Inflammatory macrophage treated with lipopolysaccharide for 1 hour (primary cell): ENCODE measurements around the gene FAM13B.
"Not testable (repeated sequence)": the region's sequence is repeated elsewhere in the genome, so short reads cannot be mapped to it uniquely, and the experiment has no call there.

Experiments used
- DNase-seq, 2 donors: peaks; one replicate each; pipeline ENCODE4 v3.0.0-alpha.2; 2020 to 2022

The FAM13B gene

DNA sequence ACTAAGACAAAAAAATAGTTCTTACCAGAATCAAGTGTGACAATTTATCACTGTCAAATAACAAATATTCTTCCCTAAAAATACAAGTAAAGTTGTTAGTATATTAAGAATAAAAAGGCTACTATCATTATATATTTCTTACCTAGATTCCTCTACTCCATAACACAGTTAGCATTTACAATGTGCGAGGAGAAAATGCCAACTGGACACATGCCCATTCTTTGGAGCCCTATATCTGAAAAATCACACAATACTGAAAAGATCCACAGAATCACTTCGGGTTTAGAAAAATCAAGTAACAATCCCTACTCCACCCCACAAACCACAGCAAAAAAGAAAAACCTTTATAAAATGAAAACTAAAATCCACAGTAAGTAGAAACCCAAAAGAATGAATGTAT is 72.7 kb downstream of the FAM13B start:
- no peak for DNase-seq

- DNase-seq: no peak
These were observed 73.4 kb downstream of the FAM13B start for GRCh38 chr5:137959488-137959887.

DNA sequence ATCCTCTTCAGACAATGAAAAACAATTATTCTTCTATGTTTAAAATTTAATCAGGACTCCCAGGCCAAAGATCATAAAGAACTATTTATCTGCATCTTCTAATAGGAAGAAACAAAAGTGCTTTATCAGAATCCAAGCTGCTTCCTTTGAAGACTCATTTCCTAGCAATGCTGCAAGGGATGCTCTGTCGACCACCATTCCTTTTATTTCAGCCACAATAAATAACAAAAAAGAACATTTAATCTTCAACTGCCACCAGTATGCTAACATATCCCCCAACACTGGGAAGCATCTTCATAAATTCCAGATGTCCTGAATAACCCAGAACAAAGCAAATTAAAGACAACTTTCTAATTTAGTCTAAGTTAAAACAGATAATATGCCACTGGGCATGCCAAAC is 74.9 kb downstream of the FAM13B start:
- DNase-seq: no peak

- no peak for DNase-seq
These were observed 78.6 kb downstream of the FAM13B start for GRCh38 chr5:137954131-137954879.

- no peak for DNase-seq
These were observed 87.1 kb downstream of the FAM13B start for GRCh38 chr5:137945825-137946224.

DNA sequence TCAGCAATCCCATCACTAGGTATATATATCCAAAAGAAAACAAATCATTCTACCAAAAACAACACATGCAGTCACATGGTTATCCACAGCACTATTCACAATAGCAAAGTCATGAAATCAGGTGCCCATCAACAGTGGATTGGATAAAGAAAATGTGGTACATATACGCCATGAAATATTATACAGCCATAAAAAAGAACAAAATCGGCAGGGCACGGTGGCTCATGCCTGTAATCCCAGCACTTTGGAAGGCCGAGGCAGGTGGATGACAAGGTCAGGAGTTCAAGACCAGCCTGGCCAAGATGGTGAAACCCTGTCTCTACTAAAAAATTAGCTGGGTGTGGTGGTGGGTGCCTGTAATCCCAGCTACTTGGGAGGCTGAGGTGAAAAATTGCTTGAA is 88.6 kb downstream of the FAM13B start:
- not testable (repeated sequence) for DNase-seq

- no peak for DNase-seq
These were observed 93.5 kb downstream of the FAM13B start for GRCh38 chr5:137939331-137939730.

DNA sequence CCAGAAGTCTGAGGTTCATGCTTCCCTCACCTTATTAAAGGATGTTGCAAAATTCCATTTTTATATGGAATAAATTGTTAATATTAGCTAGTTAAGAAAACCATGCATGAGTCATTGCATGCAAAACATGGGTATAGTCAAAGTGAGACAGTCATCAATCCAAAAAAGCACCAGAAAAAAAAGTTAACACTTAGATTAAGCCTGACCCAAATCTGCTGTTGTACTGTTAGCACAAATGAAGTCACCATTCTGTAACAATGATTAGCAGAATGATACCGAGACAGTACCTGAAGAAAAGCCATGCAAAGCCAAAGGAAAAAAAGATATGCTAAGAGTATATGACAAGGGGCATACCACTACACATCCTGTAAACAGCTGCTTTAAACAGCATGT is 94.1 kb downstream of the FAM13B start:
- DNase-seq: no peak

DNA sequence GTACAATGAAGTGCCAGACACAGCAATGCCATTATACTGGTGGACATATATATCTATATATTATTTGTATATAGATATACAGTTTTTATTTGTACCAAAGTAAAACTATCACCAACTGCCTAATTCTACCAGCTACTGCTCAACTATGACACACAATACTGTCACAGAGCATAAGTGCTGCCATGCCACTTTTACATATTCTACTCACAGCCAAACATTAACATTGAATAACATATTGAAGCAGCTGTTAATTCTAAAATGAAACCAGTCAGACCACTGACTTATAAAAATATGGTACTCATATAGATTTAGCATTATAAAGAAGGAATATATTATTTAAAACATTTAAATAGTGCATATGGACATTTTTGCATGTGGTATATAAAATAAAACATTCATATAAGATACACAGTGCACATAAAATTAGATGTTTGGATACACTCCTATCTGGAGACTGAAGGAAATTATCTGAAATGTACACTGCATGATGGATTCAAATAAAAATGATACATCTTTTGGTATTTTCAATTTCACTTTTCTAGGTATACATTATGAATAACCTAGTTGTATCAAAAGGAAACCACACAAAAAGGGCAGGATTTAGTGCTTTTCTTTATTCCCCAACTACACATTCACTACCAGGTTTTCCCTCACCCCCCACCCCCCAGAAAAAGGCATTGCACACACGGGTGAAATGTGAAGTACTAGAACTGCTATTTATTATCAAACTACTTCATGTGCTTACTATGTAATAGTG is 94.7 kb downstream of the FAM13B start:
- DNase-seq: no peak

DNA sequence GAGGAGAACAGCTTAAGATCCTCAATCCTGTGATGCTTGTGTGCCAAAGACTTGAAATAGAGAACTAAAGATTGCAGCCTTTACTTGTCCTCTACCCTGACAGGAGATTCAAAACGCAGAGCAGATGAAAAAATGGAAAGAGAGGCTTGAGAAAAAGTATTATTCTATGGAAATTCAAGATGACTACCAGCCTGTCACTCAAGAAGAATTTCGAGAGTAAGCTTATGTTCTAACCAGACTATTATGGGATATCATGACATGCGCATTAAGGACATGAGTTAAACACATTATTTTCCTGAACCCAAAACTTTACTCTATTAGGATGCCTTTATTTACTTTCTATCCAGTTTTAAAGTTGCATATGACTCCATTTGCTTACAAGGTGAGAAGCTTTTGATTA is 97.2 kb downstream of the FAM13B start:
- no peak for DNase-seq

GRCh38 chr5:137935190-137935589 is 97.7 kb downstream of the FAM13B start:
- DNase-seq: no peak

DNA sequence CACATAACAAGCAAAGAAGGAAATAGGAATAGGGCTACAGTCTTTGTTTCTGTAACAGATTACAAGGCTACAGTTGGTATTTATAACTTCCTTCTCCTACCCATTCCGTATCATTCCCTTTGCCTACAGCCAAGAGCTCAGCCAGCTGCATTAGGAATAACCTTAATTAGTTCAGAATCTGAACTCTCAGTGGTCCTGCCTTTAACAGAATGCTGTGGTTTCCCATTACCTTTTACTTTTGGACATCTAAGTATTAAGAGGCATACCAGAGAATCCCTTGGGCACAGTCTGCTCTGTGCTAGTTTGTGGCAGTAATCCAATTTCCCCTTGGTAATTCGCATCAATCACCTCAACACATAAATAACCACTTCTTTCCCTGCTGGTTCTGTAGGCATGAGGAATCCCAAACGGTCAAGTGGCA is 99.4 kb downstream of the FAM13B start:
- no peak for DNase-seq

DNA sequence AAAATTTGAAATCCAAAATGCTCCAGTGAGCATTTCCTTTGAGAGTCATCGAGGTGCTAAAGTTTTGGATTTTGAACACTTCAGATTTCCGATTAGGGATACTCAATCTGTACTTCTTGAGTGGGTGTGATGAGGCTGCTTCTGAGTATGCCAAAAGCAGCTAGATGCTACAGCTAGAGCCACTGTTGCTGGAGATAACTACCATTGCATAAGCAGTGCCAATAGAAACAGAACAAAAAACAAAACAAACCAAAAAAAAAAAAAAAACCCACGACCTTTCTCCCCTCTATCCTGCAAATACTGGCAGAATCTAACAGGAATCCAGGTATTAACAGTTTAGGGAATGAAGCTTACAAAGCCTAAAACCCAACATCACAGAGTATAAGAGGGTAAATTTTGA is 100.1 kb downstream of the FAM13B start:
- DNase-seq: no peak

- DNase-seq: no peak
These were observed 109.0 kb downstream of the FAM13B start for GRCh38 chr5:137923856-137924255.

GRCh38 chr5:137921931-137922330 is 110.9 kb downstream of the FAM13B start:
- DNase-seq: no peak

GRCh38 chr5:137916923-137917322 is 116.0 kb downstream of the FAM13B start:
- no peak for DNase-seq

GRCh38 chr5:137914758-137915157 is 118.1 kb downstream of the FAM13B start:
- DNase-seq: no peak

DNA sequence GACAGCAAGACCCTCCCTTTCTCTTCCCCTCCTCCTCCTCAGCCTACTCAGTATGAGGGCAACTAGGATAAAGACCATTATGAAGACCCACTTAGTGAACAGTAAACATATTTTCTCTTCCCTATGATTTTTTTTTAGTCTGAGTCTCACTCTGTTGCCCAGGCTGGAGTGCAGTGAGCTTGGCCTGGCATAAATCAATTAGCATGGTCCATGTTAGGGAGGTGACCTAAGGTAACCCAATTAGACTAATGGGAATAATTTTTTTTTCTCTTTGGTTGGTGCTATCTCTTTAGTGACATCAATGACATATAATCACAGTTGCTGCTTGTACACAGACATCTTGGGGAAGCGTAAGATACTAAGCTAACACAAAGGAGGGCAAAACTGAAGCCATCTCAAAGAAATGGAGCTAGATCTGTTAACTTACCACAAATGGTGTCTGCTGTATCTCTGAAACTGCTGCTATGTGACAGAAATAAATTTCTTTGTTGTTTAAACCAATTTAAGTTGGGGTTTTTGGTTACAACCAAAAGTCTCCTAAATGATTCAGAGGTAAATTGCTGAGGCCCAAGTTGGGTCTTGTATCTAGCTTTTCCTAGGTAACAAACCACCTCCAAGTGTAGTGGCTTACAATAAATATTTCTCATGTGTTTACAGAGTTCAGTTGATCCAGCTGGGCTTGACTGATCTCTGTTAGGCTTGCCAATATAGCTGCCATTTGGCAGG is 130.3 kb downstream of the FAM13B start:
- no peak for DNase-seq

DNA sequence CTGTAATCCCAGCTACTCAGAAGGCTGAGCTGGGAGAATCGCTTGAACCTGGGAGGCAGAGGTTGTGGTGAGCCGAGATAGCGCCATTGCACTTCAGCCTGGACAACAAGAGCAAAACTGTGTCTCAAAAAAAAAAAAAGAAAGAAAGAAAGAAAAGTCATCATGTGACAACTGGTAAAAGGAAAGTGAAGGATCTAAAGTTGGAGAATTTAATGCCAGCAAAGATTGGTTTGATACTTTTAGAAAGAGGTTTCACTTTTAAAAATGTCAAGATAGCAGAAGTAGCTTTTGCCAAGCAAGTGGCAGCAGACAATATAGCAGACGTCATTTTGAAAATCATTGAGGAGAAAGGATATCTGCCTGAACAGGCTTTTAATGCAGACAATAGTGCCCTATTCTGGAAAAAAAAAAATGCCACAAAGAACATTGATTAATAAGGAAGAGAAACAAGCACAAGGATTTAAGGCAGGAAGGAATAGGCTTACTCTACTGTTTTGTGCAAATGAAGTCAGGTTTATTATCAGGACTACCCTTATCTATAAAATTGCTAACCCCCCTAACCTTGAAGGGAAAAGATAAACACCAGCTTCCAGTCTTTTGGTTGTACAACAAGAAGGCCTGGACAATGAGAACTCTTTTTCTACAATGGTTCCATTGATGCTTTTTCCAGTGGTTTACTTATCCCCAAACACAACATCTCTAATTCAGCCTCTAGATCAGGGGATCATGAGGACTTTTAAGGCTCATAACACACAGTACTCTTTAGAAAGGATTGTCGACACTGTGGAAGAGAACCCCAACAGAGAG is 131.7 kb downstream of the FAM13B start:
- peak in 1 of 2 donors; percentile 7 for DNase-seq

DNA sequence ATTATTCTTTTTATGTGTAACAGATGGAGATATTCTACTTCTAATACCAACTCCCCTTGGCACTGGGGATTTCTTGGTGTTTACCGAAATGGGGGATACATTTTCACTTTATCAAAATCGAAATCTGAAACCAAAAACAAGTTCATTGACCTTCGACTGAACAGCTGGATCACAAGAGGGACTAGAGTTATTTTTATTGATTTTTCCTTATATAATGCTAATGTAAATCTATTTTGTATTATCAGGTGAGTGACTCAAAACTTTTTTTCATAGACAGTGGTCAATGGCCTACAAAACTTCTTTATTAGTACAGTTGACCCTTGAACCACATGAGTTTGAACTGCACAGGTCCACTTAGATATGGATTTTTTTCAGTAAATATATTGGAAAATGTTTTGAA is 133.4 kb downstream of the FAM13B start:
- no peak for DNase-seq

DNA sequence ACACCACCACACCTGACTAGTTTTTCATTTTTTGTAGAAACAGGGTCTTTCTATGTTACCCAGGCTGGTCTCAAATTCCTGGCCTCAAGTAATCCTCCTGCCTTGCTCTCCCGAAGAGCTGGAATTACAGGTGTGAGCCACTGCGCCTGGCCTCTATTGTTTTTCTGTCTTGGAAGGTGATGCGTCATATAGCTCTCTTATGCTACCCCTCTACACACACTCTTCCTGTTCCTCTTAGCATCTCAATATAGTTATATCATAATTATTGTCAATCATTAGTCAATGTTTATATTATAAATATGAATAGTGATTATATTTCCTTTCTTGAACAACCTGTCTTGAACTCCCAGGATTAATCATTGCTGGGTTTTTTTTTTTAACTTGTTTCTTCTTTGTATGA is 136.3 kb downstream of the FAM13B start:
- DNase-seq: no peak

- no peak for DNase-seq
These were observed 138.3 kb downstream of the FAM13B start for GRCh38 chr5:137894586-137894985.

- DNase-seq: no peak
These were observed 141.0 kb downstream of the FAM13B start for GRCh38 chr5:137891849-137892248.
